GM12872 (cell line): ENCODE measurements around the gene FSTL1.

Experiments used
- TF ChIP-seq, protein P1 (sequence below): IDR thresholded peaks from 3 replicates; pipeline ENCODE4 v1.5.1; 2011; ENCODE audit warnings: low read depth, mild to moderate bottlenecking, low read length, moderate library complexity; ENCODE audit not compliant: insufficient read depth

FSTL1 gene

DNA sequence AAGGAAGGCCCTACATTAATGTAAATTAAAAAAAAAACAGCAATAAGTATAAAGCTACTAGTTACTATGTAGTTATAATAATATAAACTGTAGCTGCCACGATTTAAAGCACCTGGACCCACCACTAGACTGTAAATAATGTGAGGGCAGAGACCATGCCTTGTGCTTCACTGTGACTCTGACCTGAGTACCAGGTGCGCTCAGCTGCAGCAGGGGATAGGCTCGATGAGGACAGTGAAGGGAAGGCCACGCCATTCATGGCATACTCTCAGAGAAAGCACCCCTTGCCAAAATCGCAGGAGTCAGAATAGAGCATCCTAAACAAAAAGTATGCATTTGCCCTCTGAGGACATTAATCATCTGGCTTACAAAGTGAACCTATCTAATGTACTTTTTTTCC lies 5.1 kb downstream of the FSTL1 start:
- TF ChIP-seq, protein P1, sequence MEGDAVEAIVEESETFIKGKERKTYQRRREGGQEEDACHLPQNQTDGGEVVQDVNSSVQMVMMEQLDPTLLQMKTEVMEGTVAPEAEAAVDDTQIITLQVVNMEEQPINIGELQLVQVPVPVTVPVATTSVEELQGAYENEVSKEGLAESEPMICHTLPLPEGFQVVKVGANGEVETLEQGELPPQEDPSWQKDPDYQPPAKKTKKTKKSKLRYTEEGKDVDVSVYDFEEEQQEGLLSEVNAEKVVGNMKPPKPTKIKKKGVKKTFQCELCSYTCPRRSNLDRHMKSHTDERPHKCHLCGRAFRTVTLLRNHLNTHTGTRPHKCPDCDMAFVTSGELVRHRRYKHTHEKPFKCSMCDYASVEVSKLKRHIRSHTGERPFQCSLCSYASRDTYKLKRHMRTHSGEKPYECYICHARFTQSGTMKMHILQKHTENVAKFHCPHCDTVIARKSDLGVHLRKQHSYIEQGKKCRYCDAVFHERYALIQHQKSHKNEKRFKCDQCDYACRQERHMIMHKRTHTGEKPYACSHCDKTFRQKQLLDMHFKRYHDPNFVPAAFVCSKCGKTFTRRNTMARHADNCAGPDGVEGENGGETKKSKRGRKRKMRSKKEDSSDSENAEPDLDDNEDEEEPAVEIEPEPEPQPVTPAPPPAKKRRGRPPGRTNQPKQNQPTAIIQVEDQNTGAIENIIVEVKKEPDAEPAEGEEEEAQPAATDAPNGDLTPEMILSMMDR = no peak

DNA sequence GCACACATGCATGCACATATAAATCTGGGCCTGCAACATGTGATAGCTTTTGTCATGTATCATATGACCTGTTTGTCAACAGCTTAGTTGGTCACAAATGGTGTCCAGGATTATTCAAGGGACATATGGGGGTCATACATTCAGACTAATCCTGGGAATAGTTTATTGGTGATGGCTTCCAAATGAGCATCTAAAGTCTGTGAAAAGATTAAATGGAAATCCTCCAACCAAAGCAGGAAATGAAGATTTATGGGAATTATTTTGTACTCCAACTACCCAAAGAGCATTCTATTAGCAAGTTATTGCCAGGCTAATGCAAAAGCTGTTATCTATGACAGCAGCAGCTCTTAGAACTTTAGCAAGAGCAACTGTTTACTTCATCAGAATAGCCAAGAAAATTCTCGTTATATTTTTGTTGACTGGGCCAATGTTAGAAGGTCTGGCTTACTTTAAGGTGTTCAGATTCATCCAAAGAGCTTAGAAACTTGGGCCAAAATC lies 7.1 kb downstream of the FSTL1 start:
- TF ChIP-seq, protein P1 = no peak

DNA sequence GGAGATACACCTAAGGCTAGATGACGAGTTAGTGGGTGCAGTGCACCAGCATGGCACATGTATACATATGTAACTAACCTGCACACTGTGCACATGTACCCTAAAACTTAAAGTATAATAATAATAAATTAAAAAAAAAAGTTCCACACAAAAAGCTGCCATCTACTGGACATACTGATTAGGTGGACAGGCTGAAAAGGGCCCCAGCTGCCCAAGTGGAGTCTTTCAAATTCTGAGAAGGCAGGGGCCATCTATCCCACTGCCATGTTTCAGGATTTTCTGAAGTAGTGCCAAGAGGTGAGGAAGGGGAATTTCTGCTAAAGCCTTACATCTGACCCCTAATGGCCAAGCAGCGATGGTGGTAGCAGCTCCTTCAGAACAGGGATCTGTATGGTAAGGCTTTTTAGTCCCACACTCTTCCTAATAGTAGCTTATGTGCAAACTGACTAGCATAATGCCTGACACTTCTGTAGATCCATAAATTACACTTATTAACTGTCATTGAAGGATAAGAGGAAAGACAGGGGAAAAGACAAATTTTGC lies 7.7 kb downstream of the FSTL1 start:
- TF ChIP-seq, protein P1 = no peak; the same call in 2 of the 3 replicates

DNA sequence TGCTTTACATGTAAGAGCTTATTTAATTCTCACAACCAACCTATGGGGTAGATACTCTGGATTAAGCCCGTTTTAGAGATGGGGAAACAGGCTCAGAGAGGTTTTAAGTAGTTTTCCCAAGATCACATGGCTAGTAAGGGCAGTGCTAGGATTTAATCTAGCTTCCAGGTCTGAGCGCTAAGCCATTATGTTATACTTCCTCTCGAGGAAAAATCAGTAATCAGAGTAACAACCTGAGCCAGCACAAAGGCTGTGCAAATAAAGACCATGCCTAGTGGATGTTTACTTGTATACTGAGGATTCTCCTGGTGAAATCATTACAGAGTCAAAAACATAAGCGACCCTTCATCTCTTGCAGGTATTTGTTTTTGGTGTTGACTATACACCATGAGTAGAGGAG lies 9.0 kb downstream of the FSTL1 start:
- TF ChIP-seq, protein P1 = no peak

DNA sequence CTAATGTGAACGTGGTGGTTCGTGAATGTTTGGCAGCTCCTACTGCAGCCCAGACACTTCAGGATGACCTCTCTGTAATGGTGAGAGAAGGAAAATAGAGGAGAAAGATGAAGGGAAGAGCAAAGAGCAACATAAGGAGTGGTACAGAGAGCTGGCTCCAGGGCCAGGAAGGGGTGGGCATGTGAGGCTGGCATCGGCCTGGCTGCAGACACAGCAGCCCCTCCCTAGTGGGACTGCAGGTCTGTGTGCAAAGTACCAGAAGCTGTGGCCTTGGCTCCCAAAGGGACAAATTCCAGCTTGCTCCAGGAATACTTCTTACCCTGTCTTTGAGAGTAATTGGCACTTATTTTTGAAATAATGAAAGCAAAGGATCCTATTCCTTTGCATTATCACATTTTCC lies 10.0 kb downstream of the FSTL1 start:
- TF ChIP-seq, protein P1 = no peak

DNA sequence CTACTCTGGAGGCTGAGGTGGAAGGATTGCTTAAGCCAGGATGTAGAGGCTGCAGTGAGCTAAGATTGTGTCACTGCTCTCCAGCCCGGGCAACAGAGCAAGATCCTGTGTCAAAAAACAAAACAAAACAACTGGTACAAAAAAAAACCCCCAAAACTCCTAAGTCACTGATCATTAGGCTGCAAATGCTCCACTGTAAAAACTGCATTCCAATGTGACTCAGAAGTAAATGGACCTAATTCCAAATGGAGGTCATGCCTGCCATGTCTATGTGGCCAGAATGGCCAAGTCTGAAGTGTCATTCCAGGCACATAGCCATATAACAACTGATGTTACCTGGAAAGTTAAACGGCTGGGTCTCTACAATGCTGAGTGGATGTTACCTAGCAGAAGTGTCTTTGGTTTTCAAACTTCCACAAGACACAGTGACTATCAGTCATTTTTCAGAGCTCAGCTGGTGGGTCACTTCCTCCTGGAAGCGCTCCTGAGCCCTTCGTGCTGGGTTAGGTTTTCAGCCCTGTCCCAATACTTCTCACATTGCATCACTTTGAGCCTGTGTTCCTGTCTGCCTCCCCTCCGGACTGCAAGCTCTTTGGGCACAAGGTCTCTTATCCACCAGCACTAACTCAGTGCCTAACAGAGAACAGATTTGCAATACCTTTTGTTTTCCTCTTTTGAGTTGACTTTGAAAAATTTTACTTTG lies 10.6 kb downstream of the FSTL1 start:
- TF ChIP-seq, protein P1 = no peak

DNA sequence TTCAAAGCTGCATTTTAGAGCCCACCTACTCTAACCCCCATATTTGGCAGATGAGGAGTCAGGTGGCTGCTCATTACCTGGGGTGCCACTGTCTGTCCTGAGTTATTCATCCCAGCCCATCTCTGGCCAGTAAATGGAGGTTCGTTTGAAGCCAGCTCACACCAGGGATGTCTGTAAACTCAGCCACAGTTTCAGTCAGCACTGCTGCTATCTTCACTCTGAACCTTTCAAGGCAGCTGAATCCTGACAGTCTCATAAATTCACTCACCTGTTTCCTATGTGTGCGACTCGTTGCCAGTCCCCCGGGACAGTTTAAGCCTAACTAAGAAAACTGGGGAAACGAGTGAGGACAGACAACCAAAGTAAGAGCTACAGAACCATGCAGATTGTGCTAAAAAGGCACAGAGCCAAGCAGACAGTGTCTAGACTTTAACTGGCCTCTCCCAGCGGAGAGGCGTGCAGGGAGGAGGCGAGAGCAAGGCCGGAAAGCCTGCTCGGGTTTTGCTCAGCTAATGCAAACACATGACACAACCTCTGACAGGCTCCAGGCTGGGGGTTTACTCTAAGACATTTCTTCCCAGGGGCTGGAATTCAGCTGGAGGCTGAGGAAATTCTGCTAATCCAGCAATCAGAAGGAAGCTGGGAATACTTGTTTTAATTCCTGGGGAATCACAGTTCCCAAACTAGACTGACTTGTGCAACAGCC lies 12.0 kb downstream of the FSTL1 start:
- TF ChIP-seq, protein P1 = no peak
